Naive thymus-derived CD4-positive, alpha-beta T cell (primary cell): ENCODE measurements around the gene ERCC4. TPM values are rescaled to one million over a fixed set of nuclear protein-coding genes. Genes with fewer than 3 reads are reported as not detected.

ENCODE experiments used
- ATAC-seq: fragments of 150-1000 bp; cut with Tn5 transposase; 2 replicates; pipeline ENCODE4 v1.10.0; 2021; ENCODE audit warnings: mild to moderate bottlenecking, moderate library complexity
- CTCF ChIA-PET: fragments of 350-600 bp; sonication (Branson Sonifier 250); formaldehyde crosslinking; loops from one replicate; lab custom pipeline; 2021; ENCODE audit warnings: antibody characterized with exemption; lab: Charles Lee
- POLR2A ChIA-PET: fragments of 350-600 bp; sonication (Branson Sonifier 250); formaldehyde crosslinking; loops from one replicate; lab custom pipeline; 2021; ENCODE audit warnings: antibody characterized with exemption, inconsistent platforms; lab: Charles Lee
- DNase-seq, 9 donors: peaks; one replicate each; pipeline versions ENCODE4 v3.0.0 to v3.0.0-alpha.2; 2020 to 2022; ENCODE audit warnings: mixed read lengths in 1 of 9
- H3K27ac ChIP-seq: one replicate; pipeline ENCODE4 v1.7.0; 2013; ENCODE audit warnings: mild to moderate bottlenecking, low read depth, low read length, moderate library complexity
- H3K27me3 ChIP-seq, 2 donors: one replicate each; pipeline ENCODE4 v1.7.0; 2013; ENCODE audit warnings: low read length in 2 of 2, mild to moderate bottlenecking in 2 of 2, moderate library complexity in 2 of 2; ENCODE audit not compliant: control insufficient read depth in 2 of 2, insufficient read depth in 2 of 2
- H3K36me3 ChIP-seq, 3 experiments: 1 replicate in 2 of 3; 2 replicates in 1 of 3; pipeline ENCODE4 v1.7.0; 2013; ENCODE audit warnings: low read length in 3 of 3, mild to moderate bottlenecking in 3 of 3, moderate library complexity in 1 of 3; ENCODE audit not compliant: insufficient read depth in 3 of 3, control insufficient read depth in 2 of 3
- H3K4me1 ChIP-seq, 2 donors: one replicate each; pipeline ENCODE4 v1.7.0; 2013; ENCODE audit warnings: low read length in 2 of 2, mild to moderate bottlenecking in 2 of 2, moderate library complexity in 1 of 2; ENCODE audit not compliant: control insufficient read depth in 2 of 2, insufficient read depth in 2 of 2
- H3K4me3 ChIP-seq: 2 replicates; pipeline ENCODE4 v1.7.0; 2013; ENCODE audit warnings: mild to moderate bottlenecking, low read length
- H3K9me3 ChIP-seq, 3 experiments: 1 replicate in 2 of 3; 2 replicates in 1 of 3; pipeline ENCODE4 v1.7.0; 2013; ENCODE audit warnings: low read length in 3 of 3; ENCODE audit not compliant: control insufficient read depth in 2 of 3
- H3K27ac Mint-ChIP-seq, 9 donors: one replicate each; pipeline ENCODE4 v1.8.0; 2020 to 2022; ENCODE audit warnings: mixed read lengths in 9 of 9, mild to moderate bottlenecking in 8 of 9, moderate library complexity in 5 of 9, inconsistent platforms in 2 of 9
- H3K27me3 Mint-ChIP-seq, 5 donors: one replicate each; pipeline ENCODE4 v1.8.0; 2021 to 2022; ENCODE audit warnings: mixed read lengths in 5 of 5, mild to moderate bottlenecking in 1 of 5
- H3K36me3 Mint-ChIP-seq, 5 donors: one replicate each; pipeline ENCODE4 v1.8.0; 2020 to 2022; ENCODE audit warnings: mixed read lengths in 5 of 5, mild to moderate bottlenecking in 3 of 5, inconsistent platforms in 1 of 5
- H3K4me1 Mint-ChIP-seq, 7 donors: one replicate each; pipeline ENCODE4 v1.8.0; 2020 to 2022; ENCODE audit warnings: mixed read lengths in 7 of 7, mild to moderate bottlenecking in 3 of 7, inconsistent platforms in 1 of 7
- H3K4me3 Mint-ChIP-seq, 10 donors: one replicate each; pipeline ENCODE4 v1.8.0; 2020 to 2022; ENCODE audit warnings: mild to moderate bottlenecking in 10 of 10, mixed read lengths in 10 of 10, moderate library complexity in 6 of 10, inconsistent platforms in 2 of 10
- H3K9me3 Mint-ChIP-seq, 11 donors: one replicate each; pipeline ENCODE4 v1.8.0; 2020 to 2022; ENCODE audit warnings: mixed read lengths in 11 of 11, mild to moderate bottlenecking in 4 of 11, inconsistent platforms in 1 of 11, moderate library complexity in 1 of 11
- intact Hi-C, 2 donors: fragments of 100-400 bp; cut with micrococcal nuclease; formaldehyde crosslinking; loops; one replicate each; pipeline ENCODE4 v1.15.1; 2023
- polyA plus RNA-seq, 2 donors: library from polyadenylated mRNA; unstranded; fragments of 300-500 nt; fragmentation: Illumina TruSeq; gene quantifications; one replicate each; pipeline ENCODE4 v1.2.3, GENCODE V29; 2021
- total RNA-seq, 6 experiments: library from RNA in 5 of 6; stranded (reverse) in 5 of 6; gene quantifications; 1 replicate in 5 of 6; 2 replicates in 1 of 6; pipeline ENCODE4 v1.2.3 and lab custom pipeline; 2021 to 2026

ERCC4 gene
- total and polyA plus RNA-seq, 7 experiments from 2014 or later = 6.1 to 26.4 (median 13.9) TPM

DNA sequence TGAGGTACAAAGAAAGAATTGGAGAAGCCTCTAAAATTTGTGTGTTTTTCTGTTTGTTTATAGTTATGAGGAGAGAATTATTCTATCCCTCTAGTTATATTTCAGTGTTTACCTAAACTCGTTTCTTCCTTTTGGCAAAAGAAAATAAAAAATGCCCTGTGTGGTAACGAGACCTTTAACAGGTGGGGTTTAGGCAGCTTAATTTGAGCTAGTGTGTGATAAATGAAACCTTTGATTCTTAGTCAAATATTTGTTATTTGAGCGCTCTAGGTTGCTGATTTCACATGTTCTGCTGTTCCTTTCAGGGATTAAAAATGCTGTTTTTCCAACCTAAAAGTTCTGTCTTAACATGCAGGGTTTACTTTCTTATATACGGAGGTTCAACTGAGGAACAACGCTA is 17.5 kb downstream of the ERCC4 start:
- Mint-ChIP-seq H3K36me3 (peaks cover 18 to 74% (median 35%) of the 10 kb centered on the region in 5 donors), H3K27me3 (no peaks in the 10 kb centered on the region), H3K4me3 (no peak overlapping the region), H3K27ac (peak overlapping the region in 1 of 9 donors; percentile 31), H3K9me3 (no peaks in the 10 kb centered on the region), H3K4me1 (peaks cover 0 to 7% (median 1%) of the 10 kb centered on the region in 7 donors)
- ATAC-seq = no peak
- Histone ChIP-seq H3K4me1 (no peaks in the 10 kb centered on the region), H3K4me3 (no peak overlapping the region), H3K36me3 (peaks cover 0 to 45% (median 6%) of the 10 kb centered on the region in 3 experiments), H3K27me3 (no peaks in the 10 kb centered on the region), H3K9me3 (no peaks in the 10 kb centered on the region), H3K27ac (no peak overlapping the region)
- intact Hi-C loops = no loop called here
- CTCF ChIA-PET = no interaction called here
- POLR2A ChIA-PET = no interaction called here
- DNase-seq = no peak

DNA sequence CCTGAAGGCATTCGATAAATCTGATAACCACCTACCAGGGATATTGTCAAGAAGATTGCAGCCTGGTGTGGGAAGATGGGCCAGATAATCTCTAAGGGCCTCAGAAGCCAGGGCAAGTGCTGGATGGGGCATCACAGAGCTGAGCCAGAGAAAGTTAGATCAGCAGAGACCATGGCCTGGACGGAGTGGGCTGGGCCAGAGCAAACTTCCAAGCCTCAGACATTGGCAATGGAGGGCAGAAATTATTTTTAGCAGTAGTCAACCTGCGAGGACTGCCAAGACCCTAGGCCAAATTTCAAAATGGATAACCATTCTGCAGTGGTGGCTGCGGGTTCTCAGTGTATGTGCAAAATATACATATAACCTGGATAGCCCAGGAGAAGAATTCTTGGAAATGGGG is 18.5 kb downstream of the ERCC4 start:
- H3K27ac ChIP-seq = no peak overlapping the region
- H3K27me3 Mint-ChIP-seq = no peaks in the 10 kb centered on the region
- H3K36me3 Mint-ChIP-seq = peaks cover 18 to 83% (median 39%) of the 10 kb centered on the region in 5 donors
- intact Hi-C loops = no loop called here
- ChIA-PET POLR2A (interaction anchor here (0.5 kb wide), 1 partner anchor 612 kb away, joined by 3 read pairs; no protein-coding TSS in a partner anchor), CTCF (no interaction called here)
- H3K4me1 ChIP-seq = no peaks in the 10 kb centered on the region
- H3K27ac Mint-ChIP-seq = no peak overlapping the region
- H3K9me3 ChIP-seq = no peaks in the 10 kb centered on the region
- peaks cover 0 to 49% (median 6%) of the 10 kb centered on the region in 3 experiments for H3K36me3 ChIP-seq
- ATAC-seq (no peak), DNase-seq (no peak)
- H3K9me3 Mint-ChIP-seq = peaks cover 0 to 3% (median 0%) of the 10 kb centered on the region in 11 donors
- no peaks in the 10 kb centered on the region for H3K27me3 ChIP-seq
- no peak overlapping the region for H3K4me3 ChIP-seq
- H3K4me3 Mint-ChIP-seq = no peak overlapping the region
- peaks cover 0 to 7% (median 1%) of the 10 kb centered on the region in 7 donors for H3K4me1 Mint-ChIP-seq

DNA sequence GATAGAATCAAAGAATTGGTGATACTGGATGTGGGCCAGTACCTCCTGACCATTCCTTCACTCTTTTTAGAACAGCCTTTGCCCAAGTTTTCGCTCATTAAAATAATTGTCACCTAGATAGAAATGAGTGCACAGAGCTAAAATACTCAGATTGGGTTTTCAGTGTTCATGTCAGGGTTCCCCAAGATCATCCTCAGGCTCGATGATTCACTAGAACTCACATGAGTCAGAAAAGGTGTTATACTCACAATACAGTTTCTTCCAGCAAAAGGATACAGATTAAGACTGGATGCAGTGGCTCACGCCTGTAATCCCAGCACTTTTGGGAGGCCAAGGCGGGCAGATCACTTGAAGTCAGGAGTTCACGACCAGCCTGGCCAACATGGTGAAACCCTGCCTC is 19.9 kb downstream of the ERCC4 start:
- H3K27me3 ChIP-seq = no peaks in the 10 kb centered on the region
- no peak for DNase-seq
- no peaks in the 10 kb centered on the region for H3K27me3 Mint-ChIP-seq
- H3K4me1 Mint-ChIP-seq = peaks cover 0 to 7% (median 1%) of the 10 kb centered on the region in 7 donors
- intact Hi-C loops = no loop called here
- H3K36me3 ChIP-seq = peaks cover 0 to 46% (median 7%) of the 10 kb centered on the region in 3 experiments
- no peak overlapping the region for H3K27ac ChIP-seq
- ChIA-PET POLR2A (no interaction called here), CTCF (interaction anchor here (0.7 to 1.5 kb wide), 2 partner anchors 16 to 65 kb away, joined by 3 read pairs; no protein-coding TSS in a partner anchor)
- no peak overlapping the region for H3K27ac Mint-ChIP-seq
- H3K4me3 Mint-ChIP-seq = no peak overlapping the region
- no peaks in the 10 kb centered on the region for H3K4me1 ChIP-seq
- H3K36me3 Mint-ChIP-seq = peaks cover 17 to 73% (median 46%) of the 10 kb centered on the region in 5 donors
- ATAC-seq = no peak
- H3K9me3 Mint-ChIP-seq = peaks cover 0 to 3% (median 0%) of the 10 kb centered on the region in 11 donors
- H3K9me3 ChIP-seq = no peaks in the 10 kb centered on the region
- H3K4me3 ChIP-seq = no peak overlapping the region

DNA sequence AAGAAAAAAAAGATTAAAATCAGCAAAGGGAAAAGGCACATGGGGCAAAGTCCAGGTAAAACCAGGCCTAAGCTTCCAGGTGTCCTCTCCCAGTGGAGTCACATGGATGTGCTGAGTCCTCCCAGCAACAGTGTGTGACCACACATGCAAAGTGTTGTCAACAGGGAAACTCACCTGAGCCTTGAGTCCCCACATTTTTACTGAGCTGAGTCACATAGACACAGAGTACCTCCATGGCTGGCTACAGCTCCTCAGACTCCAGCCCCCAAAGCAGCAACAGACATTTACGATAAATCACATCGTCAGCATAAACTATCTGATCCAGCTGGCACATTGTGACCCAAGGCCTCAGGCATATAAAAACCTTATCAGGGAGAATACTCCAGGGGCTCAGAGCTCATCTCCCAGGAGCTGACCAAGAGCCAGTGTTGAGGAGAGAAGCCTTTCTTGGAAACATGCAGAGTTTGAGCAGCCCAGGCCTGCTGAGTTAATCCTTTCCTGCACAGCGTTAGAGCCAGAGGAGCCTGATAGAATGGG is 20.5 kb downstream of the ERCC4 start:
- peaks cover 0 to 7% (median 1%) of the 10 kb centered on the region in 7 donors for H3K4me1 Mint-ChIP-seq
- H3K4me3 ChIP-seq = no peak overlapping the region
- DNase-seq (no peak), ATAC-seq (no peak)
- H3K36me3 ChIP-seq = peaks cover 4 to 46% (median 9%) of the 10 kb centered on the region in 3 experiments
- H3K9me3 ChIP-seq = no peaks in the 10 kb centered on the region
- POLR2A ChIA-PET = no interaction called here
- H3K27ac ChIP-seq = no peak overlapping the region
- H3K27me3 ChIP-seq = no peaks in the 10 kb centered on the region
- H3K27me3 Mint-ChIP-seq = no peaks in the 10 kb centered on the region
- intact Hi-C loops = no loop called here
- CTCF ChIA-PET = interaction anchor here (0.7 to 1.5 kb wide), 2 partner anchors 17 to 64 kb away, joined by 3 read pairs; no protein-coding TSS in a partner anchor
- H3K4me3 Mint-ChIP-seq = no peak overlapping the region
- H3K27ac Mint-ChIP-seq = peak overlapping the region in 1 of 9 donors; percentile 25
- peaks cover 12 to 72% (median 45%) of the 10 kb centered on the region in 5 donors for H3K36me3 Mint-ChIP-seq
- H3K4me1 ChIP-seq = no peaks in the 10 kb centered on the region
- peaks cover 0 to 3% (median 0%) of the 10 kb centered on the region in 11 donors for H3K9me3 Mint-ChIP-seq

DNA sequence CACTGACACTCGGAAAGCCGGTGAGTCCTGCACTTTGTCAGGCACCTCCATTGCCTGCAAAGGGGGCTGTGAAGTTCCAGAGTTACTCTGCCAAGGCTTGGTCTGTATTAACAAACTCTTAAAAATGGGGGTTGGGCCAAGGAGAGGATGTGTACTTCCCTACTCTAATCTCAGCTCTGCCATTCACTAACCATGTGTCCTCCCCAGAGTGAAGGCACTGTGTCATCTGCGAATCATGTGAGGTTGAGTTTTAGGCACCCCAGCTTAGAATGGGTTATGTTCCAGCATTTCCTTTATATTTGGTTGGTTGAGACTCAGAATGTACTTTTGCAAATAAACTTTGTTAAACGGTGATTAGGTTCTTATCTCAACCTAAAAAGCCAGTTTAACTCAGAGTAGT is 24.9 kb downstream of the ERCC4 start:
- Histone ChIP-seq H3K4me1 (no peaks in the 10 kb centered on the region), H3K4me3 (no peak overlapping the region), H3K27me3 (no peaks in the 10 kb centered on the region), H3K36me3 (peaks cover 5 to 53% (median 14%) of the 10 kb centered on the region in 3 experiments), H3K27ac (no peak overlapping the region), H3K9me3 (no peaks in the 10 kb centered on the region)
- DNase-seq (no peak), ATAC-seq (no peak)
- Mint-ChIP-seq H3K4me1 (no peaks in the 10 kb centered on the region), H3K27me3 (no peaks in the 10 kb centered on the region), H3K9me3 (peaks cover 0 to 3% (median 0%) of the 10 kb centered on the region in 11 donors), H3K27ac (no peak overlapping the region), H3K4me3 (no peak overlapping the region), H3K36me3 (peaks cover 21 to 63% (median 48%) of the 10 kb centered on the region in 5 donors)
- ChIA-PET CTCF (no interaction called here), POLR2A (no interaction called here)
- intact Hi-C loops = no loop called here

- H3K36me3 Mint-ChIP-seq = peaks cover 21 to 63% (median 44%) of the 10 kb centered on the region in 5 donors
- Histone ChIP-seq H3K4me3 (no peak overlapping the region), H3K36me3 (peaks cover 5 to 50% (median 14%) of the 10 kb centered on the region in 3 experiments), H3K27me3 (no peaks in the 10 kb centered on the region), H3K9me3 (no peaks in the 10 kb centered on the region), H3K27ac (no peak overlapping the region), H3K4me1 (no peaks in the 10 kb centered on the region)
- H3K27me3 Mint-ChIP-seq = no peaks in the 10 kb centered on the region
- ATAC-seq (no peak), DNase-seq (no peak)
- no peaks in the 10 kb centered on the region for H3K4me1 Mint-ChIP-seq
- no peak overlapping the region for H3K4me3 Mint-ChIP-seq
- CTCF ChIA-PET = no interaction called here
- POLR2A ChIA-PET = no interaction called here
- peaks cover 0 to 3% (median 0%) of the 10 kb centered on the region in 11 donors for H3K9me3 Mint-ChIP-seq
- intact Hi-C loops = no loop called here
- no peak overlapping the region for H3K27ac Mint-ChIP-seq
Measured at GRCh38 chr16:13945744-13946485, 26.0 kb downstream of the ERCC4 start.
